MM.1S (cell line): ENCODE measurements around the gene GJB2.

Source experiments
- EZH2 ChIP-seq: fragments of 300-600 bp; sonication (generic); optimal IDR thresholded peaks from 2 replicates; pipeline ENCODE3; 2017; ENCODE audit warnings: low read depth, mild to moderate bottlenecking, antibody characterized with exemption, low read length, mixed read lengths
- EZH2phosphoT487 ChIP-seq: fragments of 300-600 bp; sonication (generic); IDR thresholded peaks from 2 replicates; pipeline ENCODE4 v1.6.1; 2018; ENCODE audit warnings: antibody characterized with exemption, low read length
- TF ChIP-seq, protein P1 (sequence below): fragments of 300-600 bp; sonication (generic); IDR thresholded peaks from 2 replicates; pipeline ENCODE4 v1.5.1; 2016; ENCODE audit warnings: antibody characterized with exemption, low read length, mixed read lengths

DNA sequence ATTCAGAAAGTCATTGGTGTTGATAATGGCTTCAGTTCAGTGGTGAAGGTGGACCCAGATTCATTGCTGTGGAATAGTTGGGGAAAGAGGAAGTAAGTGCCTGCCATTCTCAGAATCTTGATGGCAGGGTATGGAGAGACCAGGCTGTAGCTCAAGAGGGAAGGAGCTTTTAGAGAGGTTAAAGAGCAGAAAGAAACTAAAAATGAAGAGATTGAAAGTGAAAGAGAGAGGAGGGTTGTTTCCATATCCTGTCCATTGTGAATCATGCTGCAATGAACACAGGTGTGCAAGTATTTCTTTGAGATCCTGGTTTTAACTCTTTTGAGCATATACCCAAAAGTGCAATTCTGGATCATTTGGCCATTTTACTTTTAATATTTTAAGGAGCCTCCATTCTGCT is 26.8 kb upstream of the GJB2 start:
- TF ChIP-seq, protein P1, sequence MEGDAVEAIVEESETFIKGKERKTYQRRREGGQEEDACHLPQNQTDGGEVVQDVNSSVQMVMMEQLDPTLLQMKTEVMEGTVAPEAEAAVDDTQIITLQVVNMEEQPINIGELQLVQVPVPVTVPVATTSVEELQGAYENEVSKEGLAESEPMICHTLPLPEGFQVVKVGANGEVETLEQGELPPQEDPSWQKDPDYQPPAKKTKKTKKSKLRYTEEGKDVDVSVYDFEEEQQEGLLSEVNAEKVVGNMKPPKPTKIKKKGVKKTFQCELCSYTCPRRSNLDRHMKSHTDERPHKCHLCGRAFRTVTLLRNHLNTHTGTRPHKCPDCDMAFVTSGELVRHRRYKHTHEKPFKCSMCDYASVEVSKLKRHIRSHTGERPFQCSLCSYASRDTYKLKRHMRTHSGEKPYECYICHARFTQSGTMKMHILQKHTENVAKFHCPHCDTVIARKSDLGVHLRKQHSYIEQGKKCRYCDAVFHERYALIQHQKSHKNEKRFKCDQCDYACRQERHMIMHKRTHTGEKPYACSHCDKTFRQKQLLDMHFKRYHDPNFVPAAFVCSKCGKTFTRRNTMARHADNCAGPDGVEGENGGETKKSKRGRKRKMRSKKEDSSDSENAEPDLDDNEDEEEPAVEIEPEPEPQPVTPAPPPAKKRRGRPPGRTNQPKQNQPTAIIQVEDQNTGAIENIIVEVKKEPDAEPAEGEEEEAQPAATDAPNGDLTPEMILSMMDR: no peak
- TF ChIP-seq EZH2 (no peak), EZH2phosphoT487 (no peak)
